EH (cell line): ENCODE results near the gene RAB7A.
"Not testable (repeated sequence)": the region's sequence is repeated elsewhere in the genome, so short reads cannot be mapped to it uniquely, and the experiment has no call there.

ENCODE experiments used
- DNase-seq: peaks from one replicate; pipeline ENCODE4 v3.0.0-alpha.2; 2015; ENCODE audit warnings: low read depth

The RAB7A gene

DNA sequence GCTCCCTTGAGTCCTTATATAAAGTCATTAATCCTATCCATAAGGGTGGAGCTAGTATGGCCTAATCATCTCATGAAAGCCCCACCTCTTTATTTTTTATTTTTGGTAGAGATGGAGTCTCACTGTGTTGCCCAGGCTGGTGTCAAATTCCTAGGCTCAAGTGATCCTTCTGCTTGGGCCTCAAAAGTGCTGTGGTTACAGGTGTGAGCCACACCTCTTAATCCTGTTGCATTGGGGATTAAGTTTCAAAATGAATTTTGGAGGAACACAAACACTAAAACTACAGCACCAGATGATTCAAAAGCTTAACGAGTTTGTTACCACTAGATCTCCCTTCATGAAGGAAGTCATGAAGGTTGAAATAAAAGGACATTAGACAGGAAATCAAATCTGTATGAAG lies 27.7 kb downstream of the RAB7A start:
- DNase-seq: no peak

GRCh38 chr3:128760042-128760441 lies 34.1 kb downstream of the RAB7A start:
- no peak for DNase-seq

DNA sequence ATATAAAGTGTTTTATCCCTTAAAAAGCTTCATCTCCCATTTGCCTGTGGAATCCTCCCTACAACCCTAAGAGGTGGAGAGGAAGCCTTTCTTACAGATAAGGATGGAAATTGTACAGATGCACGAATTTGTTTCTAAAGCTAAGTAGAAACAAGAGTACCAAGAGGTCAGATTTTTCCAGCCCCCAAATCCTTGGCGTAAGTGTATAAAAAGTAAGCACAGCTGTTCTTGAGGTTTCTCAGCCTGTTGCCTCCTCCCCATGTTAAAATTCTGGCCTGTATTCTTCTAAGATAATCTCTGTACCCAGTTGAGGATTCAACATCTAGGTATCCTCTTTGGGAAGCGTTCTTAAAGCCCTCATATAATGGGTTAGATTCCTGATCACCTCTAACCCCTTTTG lies 34.9 kb downstream of the RAB7A start:
- no peak for DNase-seq

GRCh38 chr3:128761392-128761791 lies 35.4 kb downstream of the RAB7A start:
- DNase-seq: no peak

GRCh38 chr3:128763967-128764366 lies 38.0 kb downstream of the RAB7A start:
- DNase-seq: no peak

- no peak for DNase-seq
Observed at GRCh38 chr3:128764863-128765262, 38.9 kb downstream of the RAB7A start.

DNA sequence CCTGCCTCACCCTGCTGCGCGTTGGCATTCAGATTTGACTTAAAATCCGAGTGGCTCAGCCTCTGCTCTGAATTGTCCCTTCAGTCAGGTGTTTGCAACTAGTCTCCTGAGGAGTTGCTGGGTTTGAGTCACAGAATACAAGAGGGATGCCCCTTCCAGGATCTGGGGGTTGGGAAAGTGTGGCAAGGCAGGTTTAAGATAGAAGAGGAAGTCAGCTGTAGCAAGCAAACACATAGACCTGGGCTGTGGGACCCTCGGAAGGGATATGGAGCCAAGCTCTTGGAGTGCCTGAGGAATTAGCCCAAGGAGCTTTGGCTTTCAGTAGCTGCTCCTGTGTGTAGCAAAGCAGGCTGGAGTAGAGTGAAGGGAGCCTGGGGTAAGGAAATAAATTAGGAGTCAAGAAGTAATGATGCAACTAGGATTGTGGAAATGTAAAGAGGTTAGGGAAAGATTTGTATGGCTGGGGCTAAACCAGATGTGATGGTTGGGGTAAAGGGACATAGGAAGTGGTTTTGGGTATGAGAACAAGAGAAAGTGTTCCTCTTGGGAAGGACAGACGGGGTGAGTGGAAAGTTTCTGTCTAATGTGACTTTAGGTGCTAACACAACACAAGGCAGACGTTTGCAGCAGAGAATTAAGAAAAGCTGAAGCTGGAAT lies 41.2 kb downstream of the RAB7A start:
- DNase-seq: no peak

- no peak for DNase-seq
Observed at GRCh38 chr3:128768471-128768870, 42.5 kb downstream of the RAB7A start.

- no peak for DNase-seq
Observed at GRCh38 chr3:128770387-128770786, 44.4 kb downstream of the RAB7A start.

DNA sequence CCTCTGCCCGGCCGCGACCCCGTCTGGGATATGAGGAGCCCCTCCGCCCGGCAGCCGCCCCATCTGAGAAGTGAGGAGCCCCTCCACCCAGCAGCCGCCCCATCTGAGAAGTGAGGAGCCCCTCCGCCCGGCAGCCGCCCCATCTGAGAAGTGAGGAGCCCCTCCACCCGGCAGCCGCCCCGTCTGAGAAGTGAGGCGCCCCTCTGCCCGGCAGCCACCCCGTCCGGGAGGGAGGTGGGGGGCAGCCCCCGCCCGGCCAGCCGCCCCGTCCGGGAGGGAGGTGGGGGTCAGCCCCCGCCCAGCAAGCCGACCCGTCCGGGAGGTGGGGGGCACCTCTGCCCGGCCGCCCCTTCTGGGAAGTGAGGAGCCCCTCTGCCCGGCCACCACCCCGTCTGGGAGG lies 47.2 kb downstream of the RAB7A start:
- DNase-seq: not testable (repeated sequence)

GRCh38 chr3:128773592-128773991 lies 47.6 kb downstream of the RAB7A start:
- not testable (repeated sequence) for DNase-seq

DNA sequence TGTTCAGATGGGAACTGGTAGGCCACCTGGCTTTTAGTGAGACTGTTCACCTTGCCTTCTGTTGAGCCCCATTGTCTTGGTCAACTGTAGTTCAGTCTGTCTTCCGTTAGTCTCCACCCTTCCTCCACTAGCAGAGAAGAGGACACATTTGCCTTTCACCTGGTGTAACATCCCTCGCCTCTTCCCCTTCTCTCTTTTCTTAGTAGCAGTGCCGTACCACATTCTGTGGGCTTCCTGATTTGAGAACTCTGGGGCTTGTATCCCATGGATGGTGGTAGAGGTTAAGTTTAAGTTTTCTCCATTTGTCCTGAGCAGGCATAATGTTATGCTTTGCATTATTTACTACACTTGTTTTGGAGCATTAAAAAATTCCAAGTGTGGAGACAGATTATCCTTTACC lies 49.3 kb downstream of the RAB7A start:
- DNase-seq: no peak

GRCh38 chr3:128775906-128776542 lies 50.0 kb downstream of the RAB7A start:
- DNase-seq: peak; percentile 42

DNA sequence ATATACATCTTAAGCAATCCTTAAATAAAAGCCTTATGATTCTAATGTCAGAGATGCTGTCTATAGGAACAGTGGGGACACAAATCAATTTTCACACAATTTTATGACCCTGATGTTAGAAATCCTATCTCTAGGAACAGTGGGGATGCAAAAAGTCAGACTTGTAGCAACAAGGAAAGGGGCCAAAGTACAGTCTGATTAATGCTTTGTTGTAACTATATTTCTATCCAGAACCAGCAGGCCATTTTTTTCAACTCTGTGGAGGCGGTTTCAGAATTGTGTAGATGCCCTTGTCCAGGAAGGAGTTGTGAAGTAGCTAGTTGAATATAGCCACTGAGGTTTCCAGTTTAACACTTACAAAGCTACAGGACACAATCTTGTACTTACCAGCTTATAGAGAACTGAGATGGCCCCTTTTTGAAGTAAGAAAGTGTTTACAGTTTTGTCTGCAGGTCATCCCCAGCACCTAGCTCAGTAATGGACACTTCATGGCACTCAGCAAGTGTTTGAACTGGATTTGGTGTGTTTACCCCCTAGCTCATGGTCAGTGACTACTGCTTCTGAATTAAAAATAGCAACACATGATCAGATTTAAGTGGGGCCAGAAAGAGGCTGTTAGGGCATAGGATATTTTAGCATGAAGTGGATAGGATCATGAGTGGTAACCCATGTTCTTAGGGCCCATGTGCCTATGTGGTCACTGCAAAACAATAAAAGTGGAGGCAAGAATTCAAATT lies 54.3 kb downstream of the RAB7A start:
- no peak for DNase-seq

- no peak for DNase-seq
Observed at GRCh38 chr3:128781164-128781563, 55.2 kb downstream of the RAB7A start.

- no peak for DNase-seq
Observed at GRCh38 chr3:128782282-128783146, 56.5 kb downstream of the RAB7A start.

GRCh38 chr3:128783774-128784173 lies 57.8 kb downstream of the RAB7A start:
- DNase-seq: no peak

- DNase-seq: no peak
Observed at GRCh38 chr3:128784232-128784631, 58.2 kb downstream of the RAB7A start.

DNA sequence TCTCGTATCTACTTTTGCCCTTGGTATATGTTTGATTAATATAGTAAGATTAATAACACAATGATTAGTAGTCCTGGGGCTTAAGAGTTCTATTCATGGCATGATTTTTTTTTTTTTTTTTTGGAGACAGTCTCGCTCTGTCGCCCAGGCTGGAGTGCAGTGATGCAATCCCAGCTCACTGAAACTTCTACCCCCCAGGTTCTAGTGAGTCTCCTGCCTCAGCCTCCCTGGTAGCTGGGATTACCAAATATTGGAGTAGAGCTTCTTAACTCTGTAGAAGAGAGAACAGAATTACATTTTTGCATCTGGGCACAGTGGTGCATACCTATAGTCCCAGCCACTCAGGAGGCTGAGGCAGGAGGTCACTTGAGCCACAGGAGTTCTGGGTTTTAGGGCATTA lies 58.9 kb downstream of the RAB7A start:
- DNase-seq: no peak

GRCh38 chr3:128786434-128787020 lies 60.5 kb downstream of the RAB7A start:
- DNase-seq: peak; percentile 79

DNA sequence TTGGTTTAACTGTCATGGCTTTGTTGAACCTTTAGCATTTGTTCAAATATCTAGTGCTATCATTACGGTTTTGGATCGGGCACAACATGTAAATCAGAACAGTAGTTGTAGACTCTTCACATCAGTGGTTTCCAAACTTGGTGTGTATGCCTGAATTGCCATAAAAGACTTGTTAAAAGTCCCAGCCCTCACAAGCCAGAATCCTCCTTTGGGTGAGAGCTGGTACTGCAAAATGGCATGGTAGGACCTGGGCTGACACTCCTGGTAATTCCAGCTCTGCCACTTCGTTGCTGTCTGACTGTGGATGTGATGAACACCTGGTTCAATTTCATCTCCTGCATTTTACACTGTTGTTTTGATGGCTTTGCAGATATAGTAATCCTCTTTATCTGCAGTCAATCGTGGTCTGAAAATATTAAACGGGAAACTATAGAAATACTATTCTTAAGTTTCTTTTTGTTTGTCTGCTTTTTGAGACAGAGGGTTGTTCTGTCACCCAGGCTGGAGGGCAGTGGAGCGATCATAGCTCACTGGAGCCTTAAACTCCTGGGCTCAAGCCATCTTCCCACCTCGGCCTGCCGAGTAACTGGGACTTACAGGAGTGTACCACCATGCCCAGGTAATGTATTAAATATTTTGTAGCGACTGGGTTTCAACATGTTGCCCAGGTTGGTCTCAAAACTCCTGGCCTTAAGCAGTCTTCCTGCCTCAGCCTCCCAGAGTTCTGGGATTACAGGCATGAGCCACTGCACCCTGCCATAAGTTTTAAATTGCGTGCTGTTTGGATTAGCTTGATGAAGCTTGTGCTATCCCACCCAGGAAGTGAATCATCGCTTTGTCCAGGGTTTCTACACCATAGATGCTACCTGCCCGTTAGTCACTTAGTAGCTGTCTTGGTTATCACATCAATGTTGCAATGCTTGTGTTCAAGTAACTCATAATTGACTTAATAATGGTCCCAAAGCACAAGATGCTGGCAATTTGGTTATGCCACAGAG lies 61.6 kb downstream of the RAB7A start:
- DNase-seq: peak; percentile 68
